Colon (tissue), 2 donors: ENCODE results near the gene TENT5A.
A peak's percentile ranks its signal among the peaks of the same experiment; 100 is the strongest.

Experiments used
- FAIRE-seq: peaks from 2 replicates; lab custom pipeline; 2012; peaks lifted over from hg19 to GRCh38; lab: Jason Lieb, UNC
- donor health status: control.
- donor health status: control.

Gene TENT5A

DNA sequence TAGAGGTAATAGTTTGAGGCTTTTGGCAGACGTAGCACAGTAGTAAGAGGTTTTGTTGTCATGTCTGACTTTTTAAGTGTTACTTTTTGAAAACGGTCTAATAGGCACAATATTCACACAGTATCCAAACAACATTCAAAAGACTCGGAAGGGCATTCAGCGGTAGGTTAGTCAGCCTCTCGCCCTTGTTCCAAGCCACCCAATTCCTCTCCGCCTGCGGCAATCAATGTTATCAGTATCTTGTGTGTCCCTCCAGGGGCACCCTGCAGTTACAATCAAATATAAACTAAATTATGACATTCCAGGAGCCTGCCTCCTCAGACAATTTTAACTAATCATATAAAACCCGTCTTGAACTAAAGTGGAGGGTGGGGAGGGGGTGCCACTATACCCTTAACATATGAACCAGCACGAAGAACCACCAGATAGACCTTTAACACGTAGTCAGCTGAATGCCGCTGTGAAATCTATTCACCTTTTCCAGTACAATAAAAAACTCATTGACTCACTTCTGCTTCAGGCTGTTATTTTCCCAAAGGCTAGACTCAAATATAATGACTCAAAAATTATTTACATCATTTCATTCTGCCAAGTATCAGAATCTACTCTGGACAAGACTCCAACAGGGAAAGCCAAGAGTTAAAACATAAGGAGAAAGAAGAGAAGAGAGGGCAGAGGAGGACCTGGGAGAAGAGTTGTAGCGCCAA is 1.6 kb downstream of the TENT5A start:
- no peak for FAIRE-seq

DNA sequence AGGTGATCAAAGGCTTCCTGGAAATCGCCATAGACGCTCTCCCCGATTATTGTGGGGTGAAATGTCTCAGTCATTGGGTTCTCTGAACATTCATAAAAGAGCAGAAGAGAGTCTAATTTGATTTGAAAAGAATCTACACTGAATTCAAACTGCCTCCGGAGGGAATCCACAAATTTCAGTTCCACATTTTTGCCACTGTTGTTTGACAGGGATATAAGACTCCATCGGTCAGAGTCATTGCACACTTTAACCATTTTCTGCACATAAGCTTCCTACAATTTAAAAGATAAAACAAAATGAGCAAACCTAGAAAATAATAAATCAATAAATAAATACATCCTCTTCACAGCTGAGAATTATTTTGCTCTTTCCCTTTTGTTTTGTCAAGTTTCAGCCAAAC is 2.3 kb downstream of the TENT5A start:
- FAIRE-seq, result no peak

DNA sequence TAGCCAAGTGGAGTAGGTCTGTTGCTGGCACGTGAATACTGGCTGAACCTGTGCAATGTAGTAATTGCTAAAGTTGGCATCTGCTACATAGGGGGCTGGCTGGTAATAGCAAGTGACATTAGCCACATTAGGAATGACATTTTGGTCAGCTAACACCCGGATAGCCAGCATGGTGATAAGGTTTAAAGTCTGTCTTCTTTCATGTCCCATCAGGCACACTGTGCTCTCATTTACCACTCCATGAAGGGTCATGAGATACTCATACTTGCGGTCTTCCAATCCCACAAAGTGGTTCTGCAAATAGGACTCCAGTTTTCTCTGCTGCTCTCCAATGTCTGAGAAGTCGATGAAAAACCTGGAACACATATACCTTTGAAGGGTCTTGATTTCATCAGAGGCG is 2.8 kb downstream of the TENT5A start:
- no peak for FAIRE-seq

DNA sequence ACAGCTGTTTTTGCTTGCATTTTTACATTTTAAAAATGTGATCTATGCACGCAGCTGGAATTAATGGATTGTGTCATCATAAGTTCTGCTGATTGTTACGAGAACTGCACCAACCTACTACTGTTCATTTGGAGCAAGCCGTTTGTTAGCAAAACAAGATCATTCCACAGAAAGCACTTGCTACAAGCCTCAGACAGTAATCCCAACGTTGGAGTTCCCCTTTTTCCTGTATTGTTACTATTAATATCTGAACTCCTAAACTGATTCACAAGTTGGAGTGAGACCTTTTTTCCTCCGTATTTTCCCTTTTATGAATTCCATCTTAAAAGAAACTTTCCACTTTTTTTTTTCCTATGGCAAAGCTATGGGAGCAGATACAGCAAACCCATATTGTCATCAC is 3.5 kb downstream of the TENT5A start:
- FAIRE-seq, result no peak

DNA sequence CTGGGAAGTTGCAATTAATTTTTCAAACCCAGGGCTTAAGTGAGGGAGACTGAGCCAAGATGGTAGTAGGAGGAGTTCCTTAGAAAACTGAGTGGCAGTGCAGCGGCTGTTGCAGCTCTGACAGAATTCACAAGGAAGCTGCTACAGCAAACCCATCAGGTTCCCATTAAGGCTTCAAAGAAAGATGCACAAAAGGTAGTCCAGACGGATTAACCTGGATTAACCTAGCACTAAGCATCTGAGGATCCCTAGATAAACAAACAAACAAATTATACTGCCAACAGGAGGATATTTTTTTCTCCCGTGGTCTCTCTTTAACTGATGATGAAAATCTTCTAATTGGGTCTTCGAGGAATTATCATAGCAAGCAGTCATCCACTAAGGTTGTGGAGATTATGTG is 5.2 kb downstream of the TENT5A start:
- FAIRE-seq, result no peak

DNA sequence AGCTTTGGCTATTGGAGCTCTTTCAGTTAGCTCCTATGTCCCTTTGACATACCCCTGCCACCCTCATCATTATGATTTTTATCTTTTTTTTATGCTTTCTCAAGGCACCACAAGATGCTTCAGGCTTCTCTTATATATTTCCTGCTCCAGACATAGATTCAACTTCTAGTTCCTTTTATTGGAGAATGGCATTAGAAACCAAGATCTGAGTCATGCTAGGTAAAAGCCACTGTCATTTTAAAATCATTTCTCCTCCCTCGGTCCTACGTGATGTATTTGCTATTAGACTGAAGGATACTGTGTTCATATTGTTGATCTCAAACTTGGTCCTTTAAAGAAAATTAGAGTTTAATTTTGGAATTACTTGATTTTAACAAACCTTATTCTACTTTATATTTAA is 8.3 kb downstream of the TENT5A start:
- FAIRE-seq, result peak; percentile 49

DNA sequence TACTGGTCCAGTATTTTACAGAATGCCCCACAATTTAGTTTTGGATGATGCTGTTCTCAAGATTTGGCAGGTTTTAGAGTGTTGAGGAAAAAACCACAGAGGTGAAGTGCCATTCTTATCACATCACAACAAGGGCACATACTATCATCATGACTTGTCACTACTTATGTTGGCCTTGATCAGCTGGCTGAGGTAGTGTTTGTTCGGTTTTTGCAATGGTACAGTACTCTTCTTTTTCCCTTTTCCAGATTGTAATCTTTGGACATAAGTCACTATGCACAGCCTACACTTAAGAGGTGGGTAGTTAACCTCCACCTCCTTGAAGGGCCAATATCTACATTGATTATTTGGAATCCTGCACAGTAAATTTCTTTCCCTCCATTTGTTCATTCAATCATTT is 8.8 kb downstream of the TENT5A start:
- no peak for FAIRE-seq

DNA sequence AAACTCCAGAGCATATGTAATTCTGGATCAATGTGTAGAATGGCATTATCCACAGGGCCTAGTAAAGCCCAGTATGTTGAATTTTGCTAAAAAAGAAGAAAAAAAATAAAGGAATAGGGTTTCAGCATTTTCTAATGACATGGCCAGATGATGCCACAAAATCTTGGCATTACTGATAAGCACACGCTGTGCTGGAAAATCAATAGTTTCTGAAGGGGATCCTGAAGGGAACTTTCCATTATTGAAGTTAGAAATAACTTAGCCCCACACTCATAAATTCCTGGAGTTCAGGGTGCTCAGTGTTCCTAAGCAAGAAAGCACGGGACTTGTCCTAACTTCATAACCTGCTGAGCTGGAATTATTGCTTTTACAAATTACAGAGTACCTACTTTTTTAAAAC is 10.8 kb downstream of the TENT5A start:
- no peak for FAIRE-seq

DNA sequence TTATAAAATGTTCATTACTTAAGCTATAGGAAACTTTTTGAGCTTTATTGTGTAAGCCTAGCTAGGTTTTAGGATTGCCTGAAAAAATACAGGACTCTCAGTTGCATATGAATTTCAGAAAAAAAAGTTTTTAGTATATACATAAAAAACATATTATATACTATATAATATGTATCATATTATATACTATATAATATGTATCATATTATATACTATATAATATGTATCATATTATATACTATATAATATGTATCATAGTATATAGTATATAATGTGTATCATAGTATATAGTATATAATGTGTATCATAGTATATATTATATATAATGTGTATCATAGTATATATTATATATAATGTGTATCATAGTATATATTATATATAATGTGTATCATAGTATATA is 11.9 kb downstream of the TENT5A start:
- FAIRE-seq, result peak; percentile 100

DNA sequence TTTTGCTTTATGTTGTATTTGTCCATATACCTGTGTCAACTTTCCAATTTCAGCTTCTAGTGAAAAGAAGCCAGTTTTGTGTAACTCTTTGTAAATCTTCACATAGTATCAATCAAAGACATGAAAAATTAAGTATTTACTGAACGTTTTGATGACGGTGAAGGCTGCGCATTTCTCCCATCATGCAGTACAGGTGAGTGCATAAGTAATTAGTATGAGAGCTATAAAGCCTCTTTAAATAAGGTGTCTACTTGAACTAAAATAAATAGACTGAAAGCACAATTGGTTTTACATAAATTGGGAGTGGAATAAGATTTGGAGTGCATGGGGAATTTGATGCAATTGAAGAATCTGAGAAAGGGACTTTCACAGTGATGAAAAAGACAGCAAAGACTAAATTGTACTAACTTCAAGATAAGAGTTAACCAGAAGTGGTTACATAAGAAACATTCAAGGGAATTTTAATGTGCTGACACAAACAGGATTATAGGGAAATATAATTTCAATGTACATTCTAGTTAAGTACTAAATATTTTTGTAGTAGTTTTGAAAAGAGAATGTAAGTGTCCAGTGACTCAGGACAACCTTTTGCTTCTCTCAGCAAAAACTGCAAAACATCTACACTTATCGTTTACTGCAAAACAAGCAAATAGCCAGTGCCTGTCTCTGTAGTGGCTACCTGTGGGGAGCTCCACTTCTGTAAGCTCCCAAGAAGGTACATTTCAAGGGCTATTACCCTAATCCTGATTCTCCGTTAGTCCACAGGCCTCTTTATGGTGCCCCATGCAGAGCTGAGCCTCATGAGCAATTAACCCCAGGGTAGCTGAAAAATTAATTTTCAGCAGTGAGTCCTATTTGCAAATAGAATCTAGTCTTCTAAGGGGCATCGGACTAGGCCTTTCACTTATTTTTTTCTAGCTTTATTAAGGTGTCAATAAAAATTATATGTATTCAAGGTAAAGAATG is 13.0 kb downstream of the TENT5A start:
- no peak for FAIRE-seq

DNA sequence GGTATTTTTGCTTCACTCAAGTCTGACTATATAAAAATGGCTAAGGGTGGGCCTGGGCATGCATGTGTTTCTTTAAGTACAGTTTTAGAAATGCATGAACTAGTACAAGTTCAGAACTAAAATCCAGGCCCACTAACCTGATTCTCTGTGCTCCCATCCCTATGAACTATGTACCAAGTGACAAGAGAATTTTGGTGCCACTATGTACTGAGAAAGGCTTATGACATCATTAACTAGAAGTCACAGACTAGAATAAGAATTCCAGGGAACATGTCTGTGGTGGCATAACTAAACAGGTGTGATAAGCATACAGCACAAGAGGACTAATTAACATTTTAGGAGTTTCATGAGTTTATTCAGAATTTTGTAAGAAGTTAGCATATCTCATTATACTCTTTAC is 16.1 kb downstream of the TENT5A start:
- FAIRE-seq, result no peak

DNA sequence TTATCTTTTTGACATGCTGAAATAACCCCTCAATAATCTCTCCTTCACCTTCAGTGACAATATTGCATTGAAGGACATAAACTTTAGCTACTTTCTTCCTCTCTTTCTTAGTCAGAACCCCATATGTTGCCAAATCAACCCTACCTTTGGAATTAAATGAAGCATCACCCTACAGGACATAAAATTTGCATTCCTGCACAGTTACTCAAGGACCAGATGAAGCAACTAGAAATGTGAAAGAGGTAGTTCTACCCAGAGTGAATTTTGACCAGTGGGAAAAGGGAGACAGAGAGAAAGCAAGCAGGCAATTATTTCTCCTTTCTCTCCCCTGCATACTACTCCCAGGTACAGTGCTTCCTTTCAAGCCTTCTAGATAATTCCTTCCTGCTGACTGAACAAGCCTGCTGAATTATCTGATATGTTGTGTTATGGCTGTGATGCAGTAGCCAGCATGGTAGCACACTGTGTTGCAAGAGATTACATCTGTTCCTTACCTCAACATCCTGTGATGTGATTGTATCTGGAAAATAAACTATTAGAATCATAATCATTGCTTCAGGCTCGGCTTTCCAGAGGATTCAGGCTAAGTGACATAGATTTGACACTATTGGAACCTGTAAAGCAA is 16.6 kb downstream of the TENT5A start:
- FAIRE-seq, result no peak

DNA sequence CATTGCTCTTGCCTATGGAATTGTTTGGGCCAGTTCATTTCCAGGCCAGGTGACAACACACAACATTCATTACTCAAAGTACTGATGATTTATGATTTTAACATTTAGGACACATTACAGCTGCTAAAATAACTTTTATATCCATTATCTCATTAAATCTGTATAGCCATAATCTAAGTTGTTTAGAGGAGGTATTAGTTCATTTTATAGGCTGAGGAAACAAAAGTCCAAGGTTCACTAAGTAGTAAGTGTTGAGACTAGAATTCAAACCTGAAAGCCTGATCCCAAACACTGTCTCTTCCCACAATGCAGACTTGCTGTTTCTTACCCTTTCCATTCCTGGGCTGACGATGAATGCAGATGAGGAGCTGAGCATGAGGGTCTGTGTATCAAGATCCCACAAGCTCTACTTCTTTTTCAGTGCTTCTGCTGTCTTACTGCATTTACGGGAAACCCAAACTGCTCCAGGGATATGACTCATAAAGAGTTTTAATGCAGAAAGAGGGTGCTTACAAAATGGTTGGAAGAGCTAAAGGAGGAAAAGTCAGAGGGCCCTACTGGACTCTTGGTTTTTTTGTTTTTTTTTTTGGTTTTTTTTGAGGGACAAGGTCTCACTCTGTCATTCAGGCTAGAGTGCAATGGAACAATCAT is 17.9 kb downstream of the TENT5A start:
- no peak for FAIRE-seq

DNA sequence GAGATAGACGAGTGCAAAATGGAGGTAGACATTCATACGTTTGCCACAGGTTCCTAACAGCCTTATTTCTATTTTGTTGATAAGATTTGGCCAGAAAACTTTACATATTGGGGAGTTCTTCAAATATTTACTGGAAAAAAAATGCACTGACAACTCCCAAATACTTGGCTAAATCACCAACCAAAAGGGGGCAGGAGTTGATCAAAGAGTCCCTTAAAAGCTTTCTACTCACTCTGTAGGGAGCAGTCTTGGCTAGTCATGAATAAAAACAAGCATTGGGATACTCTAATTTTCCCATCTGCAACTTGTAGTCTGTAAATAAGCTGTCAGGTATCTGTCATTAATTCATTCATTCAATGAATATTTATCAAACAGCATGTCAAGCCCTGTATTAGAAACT is 18.4 kb downstream of the TENT5A start:
- no peak for FAIRE-seq

DNA sequence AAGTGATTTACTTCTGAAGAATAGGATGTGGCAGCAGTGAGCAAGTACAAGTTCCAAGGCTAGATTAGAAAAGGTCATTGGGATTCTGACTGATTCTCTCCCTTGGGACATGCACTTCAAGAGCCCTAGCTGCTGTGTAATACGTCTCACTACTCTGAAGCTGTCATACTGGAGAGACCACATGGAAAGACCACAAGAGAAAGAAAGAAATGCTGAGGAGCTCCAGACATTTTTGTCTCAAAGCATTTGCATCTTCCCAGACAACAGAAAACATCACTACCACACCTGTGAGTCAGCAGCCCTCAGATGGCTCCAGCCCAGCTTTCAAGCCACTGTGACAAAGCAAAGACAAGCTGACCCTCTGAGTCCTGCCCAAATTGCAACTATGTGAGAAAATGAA is 20.7 kb downstream of the TENT5A start:
- no peak for FAIRE-seq

DNA sequence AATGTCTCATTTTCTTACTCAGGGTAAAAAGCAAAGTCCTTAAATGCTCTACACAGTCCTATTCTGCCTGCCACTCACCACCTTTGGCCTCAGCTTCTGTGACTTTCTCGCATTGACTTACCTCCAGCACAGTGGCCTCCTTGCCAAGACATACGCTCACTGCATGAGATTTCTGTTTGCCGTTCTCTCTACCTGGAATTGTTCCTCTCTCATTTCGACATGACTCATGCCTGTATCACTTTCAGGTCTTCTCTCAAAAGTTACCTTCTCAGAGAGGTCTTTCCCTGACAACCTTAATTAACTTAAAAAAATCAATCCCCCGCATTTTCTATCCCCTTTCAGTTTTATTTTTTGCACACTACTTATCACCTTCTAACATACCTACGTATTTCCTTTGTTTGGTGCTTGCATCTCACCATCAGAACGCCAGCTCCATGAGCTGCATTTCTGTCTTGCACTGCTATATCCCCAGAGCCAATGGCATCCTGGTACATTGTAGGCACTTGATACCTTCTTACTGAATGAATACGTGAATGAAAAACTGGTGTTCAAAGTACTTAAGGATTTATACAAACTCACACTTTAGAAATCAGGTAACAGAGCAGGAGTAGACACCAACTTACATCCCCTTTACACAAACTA is 24.5 kb downstream of the TENT5A start:
- no peak for FAIRE-seq

DNA sequence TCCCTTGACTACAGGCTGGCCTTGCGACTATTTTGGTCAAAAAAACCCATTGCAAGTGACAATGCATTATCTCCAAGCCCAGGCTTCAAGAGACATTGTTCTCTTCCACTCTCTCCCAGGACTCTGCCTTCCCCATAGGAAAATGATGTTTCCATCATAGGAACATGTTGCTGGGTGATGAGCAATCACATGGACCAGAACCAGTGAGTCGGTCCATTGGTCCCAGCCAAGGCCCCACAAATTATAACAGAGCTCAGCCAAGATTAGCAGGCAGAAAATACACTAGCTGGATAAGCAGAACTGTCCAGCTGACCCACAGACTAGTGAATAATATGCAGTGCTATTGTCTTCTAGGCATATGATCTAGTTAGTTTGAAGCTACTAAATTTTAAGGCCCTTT is 27.4 kb downstream of the TENT5A start:
- FAIRE-seq, result no peak

DNA sequence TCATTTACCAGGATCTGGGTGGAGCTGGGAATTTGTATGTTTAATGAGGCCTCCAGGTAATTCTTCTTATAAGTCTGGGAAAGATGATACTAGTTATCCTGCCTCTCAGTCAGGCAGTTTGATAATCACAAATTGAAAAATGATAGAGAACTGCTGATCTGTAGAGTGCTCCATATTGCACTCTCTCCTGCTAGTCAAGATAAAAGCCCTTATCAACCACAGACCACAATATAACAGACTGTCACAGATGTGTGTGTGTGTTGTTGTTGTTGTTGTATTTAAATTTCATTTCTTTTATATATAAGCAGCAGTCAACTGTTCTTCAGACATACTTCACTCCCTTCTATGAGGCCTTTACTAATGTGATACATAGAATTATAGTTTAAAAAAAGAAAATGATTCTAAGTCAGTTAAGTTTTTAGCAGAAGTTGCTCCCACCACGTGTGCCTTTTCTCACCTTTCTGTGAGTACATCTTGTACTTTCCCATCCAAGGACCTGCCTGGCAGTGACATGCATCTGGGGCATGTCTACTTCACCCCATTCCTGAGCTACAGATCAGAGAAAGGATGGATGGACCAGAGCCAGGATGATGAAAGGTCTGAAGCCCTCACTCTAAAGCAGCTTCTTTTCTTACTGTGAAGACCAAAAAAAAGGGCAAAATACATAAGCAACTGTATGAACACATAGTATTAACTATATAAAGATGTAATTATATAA is 29.8 kb downstream of the TENT5A start:
- no peak for FAIRE-seq

DNA sequence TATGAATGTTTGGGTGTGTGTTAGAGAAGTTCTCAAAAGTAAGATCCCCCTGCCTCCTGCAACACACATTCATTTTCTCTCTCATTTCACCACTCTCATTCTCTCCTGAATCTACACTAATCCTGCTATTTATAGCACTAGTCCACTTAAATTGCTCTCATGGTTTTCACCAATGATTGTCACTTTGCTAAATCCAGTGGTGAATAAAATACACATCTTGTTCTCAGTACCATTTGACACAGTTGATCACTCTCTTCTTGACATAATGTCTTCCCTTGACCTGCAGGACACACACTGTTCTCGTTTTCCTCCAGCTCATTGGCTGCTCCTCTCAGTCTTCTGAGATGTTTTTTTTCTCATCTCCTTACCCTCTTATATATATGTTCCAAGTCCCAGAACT is 32.1 kb downstream of the TENT5A start:
- FAIRE-seq, result no peak

DNA sequence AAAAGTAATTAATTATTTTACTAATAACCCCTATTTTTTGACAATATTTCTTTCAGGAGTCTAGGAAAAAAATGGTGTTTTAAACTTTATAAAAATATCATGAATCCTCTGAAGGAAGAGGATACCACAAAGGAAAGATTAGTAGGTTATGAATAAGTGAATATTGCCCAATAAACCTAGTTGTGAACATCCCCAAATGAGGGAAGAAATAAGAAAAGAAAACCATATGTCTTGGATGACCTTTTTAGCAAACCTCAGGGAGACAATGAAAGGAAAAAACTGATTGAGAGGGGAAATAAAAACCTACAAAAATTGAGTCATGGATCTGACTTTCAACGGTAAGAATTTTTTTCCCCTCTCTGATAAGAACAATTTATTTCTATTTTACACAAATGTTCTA is 34.4 kb downstream of the TENT5A start:
- no peak for FAIRE-seq

DNA sequence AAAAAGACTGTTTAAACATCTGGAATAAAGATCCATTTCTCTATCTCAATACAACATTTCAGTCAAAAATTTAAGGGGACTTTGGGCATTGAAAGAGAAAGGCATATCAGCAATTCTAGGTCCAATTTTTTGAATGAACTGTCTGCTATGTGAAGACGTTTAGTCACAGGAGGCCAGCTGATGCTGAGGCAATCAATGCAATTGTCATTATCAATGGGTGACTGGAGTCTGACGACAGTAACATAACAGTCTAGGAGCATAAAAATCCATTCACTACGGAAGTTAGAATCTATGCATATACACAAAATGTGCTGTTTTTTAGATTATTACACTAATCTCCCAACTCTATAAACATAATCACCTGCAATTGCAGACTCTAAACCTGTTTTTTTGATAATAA is 37.8 kb downstream of the TENT5A start:
- FAIRE-seq, result no peak
